ENCODE data around the gene CABP1.
"Not testable (repeated sequence)": the region's sequence is repeated elsewhere in the genome, so short reads cannot be mapped to it uniquely, and the experiment has no call there.

CABP1 gene

DNA sequence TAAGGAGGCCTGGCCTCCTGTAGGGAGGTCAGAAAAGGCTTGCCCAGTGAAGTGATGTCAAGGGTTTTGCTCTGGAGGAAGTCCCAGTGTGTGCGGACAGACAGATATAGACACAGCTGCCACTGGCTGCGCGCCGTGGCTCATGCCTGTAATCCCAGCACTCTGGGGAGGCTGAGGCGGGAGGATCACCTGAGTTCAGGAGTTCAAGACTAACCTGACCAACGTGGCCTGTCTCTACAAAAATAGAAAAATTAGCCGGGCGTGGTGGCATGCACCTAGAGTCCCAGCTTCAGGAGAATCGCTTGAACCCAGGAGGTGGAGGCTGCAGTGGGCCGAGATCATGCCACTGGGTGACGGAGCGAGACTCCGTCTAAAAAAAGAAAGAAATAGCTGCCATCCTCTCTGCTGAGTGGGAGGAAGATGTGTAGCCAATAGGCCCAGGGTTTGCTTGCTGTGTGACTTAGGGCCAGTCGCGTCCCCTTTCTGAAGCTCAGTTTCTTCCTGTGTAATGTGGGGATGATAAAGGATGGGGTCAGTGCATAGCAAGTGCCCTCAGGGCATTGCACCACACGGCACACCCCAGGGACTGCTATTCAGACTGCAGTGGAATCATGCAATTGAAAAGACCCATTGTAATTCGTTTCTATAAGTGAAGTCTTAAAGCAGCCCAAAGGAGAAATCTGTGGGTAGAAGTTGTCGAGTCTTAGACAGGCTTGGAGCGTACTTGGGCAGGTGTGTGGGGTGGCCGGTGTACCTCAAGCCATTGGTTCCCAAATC, 27.9 kb downstream of the CABP1 start:
- no peak for DNase-seq

DNA sequence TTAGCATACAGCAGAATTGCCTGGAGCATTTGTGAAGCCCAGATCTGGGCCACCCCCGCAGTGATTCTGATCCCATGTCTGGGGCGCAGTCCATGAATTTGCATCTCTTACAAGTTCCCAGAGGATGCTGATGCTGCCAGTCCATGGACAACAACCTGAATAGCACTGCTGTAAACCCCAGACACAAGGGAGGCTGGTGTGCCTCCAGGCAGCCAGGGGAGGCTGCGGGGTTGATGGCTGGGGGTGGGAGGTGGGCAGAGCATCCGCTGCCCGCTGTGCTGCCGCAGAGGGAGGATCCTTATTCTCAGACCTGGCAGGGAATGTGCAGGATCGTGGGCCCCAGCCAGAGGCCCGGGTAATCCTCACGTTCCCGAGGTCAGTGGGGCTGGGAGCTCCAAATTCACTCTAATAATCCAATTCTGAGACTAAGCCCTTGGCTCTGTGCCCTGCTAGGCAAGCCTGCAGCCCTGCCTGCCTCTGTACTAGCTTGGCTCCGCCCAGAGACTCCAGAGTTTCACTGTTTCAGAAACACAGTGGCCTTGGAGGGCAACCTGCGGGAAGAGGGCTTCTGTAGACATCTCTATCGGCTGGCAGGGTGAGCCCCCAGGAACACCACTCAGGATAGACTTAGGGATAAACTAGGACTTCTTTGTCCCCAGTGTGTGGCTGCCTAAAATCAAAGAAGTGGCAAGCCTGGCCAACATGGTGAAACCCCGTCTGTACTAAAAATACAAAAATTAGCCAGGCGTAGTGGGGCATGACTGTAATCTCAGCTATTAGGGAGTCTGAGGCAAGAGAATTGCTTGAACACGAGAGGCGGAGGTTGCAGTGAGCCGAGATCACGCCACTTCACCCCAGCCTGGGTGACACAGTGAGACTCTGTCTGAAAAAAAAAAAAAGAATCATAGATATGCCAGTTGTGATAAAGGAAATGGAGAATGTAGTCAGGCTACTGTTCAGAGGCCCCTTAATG, 28.7 kb downstream of the CABP1 start:
- peak; percentile 14 for DNase-seq

DNA sequence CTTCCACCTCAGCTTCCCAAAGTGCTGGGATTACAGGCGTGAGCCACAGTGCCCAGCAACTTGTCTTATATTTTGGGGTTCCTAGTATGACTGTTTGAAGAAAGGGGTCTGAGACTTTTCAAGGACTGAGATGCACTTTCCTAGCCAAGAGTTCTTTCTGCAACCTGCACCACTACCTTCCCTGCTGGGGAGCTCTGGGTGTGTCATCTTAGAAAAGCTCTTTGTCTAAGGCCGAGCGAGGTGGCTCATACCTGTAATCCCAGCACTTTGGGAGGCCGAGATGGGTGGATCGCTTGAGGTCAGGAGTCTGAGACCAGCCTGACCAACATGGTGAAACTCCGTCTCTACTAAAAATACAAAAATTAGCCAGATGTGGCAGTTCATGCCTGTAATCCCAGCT, 29.8 kb downstream of the CABP1 start:
- DNase-seq, result not testable (repeated sequence)

DNA sequence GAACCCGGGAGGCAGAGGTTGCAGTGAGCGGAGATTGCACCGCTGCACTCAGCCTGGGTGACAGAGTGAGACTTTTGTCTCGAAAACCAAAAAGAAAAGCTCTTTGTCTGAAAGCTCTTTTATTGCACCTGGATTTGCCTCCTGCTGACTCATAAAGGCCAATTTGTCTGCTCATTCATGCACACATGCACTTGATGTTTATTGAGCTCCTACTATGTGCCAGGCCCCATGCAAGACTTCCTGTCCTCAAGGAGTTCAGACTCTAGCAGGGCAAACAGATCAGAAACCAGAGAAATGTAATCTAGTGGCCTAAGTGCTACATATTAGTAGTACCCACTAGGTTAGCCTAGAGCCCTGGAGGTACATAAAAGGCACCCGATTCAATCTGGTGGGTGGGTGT, 30.2 kb downstream of the CABP1 start:
- no peak for DNase-seq

DNA sequence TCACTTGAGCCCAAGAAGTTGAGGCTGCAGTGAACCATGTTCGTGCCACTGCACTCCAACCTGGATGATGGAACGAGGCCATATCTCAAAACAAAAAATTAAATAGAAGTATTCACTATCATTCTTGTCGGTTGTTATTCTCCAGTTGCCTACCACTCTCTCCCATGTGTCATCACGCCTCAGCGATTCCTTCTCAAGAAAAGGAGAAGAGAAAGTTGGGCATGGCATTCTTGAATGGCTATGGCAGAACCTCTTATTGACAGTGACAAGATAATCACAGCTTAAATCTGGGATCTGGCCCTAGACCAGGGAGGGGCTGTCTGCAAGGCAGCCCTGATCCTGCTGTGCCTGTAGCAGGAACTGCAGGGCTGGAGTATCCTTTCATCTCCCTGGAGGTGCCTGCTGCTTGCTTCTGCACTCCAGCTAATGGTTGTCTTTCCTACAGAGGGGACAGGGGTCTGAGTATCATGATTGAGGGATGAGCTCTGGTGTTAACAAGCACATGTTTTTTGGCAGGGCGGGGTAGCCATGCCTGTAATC, 33.7 kb downstream of the CABP1 start:
- DNase-seq, result no peak

DNA sequence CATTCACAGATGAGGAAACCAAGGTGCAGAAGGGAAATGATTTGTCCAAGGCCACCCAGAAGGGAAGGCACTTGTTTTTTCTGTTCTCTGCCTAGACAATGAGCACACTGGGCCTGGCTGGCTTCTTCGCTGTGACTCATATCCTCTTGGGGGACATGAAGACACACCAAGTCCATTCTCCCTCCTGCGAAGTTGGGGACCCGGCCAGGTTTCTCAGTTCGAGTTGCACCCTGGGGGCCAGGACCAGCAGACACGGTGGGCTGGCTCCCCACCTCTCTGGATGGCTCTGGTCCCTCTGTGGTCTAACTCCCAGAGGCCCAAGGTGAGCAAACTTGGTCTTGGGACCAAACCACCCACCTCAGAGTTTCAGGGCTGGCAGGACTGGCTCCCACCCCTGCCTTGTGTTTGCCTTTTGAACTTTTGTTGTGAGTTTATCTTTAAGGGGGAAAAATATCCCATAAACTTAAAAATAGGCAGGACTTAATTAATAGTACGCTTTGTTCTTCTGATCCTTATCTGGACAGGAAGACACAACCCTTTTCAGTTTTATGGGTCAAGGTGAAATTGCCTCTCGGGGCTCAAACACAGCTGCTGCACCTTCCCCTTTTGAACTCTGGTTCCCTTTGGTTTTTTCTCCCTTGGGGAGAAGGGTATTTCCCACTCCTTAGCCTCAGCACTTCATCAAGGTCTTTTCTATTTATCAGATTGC, 37.5 kb downstream of the CABP1 start:
- DNase-seq, result no peak

DNA sequence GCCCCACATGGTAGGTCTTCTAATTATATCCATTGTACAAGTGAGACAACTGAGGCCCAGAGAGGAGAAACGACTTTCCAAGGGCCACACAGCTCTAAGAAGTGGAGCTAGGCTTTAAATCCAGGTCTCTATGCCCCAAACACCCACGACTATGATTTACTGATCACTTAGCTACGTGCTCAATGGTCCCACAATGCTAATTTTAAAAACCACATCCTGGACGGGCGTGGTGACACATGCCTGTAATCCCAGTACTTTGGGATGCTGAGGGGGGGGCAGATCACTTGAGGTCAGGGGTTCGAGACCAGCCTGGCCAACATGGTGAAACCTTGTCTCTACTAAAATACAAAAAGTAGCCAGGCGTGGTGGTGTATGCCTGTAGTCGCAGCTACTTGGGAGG, 38.1 kb downstream of the CABP1 start:
- no peak for DNase-seq

DNA sequence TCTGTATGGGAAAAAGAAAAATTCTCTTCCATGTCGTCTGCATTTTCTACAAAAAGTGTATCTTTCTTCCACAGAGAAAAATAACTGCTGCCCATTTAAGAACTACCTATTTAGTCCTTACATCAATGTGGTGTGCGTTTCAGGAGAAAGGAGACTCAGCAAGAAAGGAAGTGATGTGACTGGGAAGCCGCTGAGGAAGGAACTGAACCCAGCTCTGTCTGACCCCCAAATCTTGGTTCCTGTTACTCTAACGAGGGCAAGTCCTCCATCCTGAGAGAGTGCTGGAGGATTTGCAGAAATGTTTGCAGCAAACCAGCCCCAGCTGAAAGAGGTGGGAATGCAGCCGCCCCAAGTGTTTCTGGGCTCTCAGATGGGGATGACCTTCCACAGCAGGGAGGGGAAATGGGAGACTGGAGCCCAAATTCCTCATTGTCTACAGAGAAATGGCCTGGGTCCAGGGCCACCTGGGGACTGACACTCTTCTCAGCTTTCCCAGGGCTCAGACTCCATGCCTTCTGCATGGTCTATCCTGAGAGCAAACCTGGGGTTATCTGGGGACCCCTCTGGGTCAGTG, 39.8 kb downstream of the CABP1 start:
- no peak for DNase-seq

DNA sequence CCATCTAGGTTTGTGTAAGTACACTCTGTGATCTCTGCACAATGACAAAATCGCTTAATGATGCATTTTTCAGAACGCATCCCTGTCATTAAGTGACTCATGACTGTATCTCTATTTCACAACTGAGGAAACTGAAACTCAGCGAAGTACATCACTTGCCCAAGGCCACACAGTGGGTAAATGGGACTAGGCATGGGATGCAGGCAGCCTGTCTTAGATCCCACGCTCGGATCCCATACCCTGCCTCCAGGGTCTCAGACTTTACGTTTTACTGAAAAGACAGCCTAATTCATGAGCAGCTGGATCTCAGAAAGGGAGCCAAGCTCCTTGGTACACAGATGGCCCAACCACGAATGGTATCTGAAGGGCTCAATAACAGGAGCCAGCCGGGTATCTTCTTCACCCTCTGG, 44.1 kb downstream of the CABP1 start:
- no peak for DNase-seq

DNA sequence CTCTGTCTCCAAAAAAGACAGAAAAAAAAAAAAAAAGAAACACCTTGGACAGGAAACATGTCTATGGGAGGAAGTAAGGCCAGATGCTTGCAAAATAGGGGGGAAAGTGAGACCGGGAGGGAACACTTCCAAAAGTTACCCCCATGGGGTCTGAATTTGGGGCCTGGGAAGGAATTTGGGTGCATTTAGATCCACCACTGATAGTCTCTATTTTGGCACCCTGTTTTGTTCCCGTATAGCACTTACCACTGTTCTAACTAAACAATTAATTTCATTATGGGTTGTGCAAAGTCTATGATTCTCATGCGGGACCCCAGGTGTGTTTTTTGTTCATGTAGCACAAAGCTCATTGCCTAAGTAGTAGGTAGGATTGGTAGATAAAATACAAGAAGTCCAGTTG, 45.1 kb downstream of the CABP1 start:
- no peak for DNase-seq

DNA sequence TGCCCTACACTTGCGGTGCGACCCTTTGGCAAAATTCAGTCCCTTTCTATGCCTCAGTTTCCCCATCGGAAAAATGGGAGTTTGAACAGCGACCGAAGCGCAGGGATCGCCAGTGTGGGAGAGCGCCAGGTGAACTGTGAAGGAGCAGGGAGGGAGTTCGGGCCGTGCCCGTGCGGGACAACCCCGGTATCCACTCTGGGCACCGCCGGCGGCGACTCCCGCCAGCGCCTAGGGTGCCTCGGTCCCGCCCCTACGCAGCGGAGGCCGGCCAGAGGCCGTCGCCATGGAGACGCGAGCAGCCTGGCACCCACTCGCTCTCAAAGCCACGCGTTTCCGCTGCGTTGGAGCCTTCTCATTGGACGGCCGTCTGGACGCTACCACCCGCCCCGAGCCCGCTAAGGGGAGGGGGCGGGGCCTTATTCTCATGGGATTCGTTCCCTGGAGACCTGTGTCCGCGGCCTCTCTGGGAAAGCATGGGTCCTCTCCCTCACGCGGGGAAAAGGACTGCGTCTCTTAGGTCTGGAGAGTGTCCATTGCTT, 45.8 kb downstream of the CABP1 start:
- peak; percentile 94 for DNase-seq

DNA sequence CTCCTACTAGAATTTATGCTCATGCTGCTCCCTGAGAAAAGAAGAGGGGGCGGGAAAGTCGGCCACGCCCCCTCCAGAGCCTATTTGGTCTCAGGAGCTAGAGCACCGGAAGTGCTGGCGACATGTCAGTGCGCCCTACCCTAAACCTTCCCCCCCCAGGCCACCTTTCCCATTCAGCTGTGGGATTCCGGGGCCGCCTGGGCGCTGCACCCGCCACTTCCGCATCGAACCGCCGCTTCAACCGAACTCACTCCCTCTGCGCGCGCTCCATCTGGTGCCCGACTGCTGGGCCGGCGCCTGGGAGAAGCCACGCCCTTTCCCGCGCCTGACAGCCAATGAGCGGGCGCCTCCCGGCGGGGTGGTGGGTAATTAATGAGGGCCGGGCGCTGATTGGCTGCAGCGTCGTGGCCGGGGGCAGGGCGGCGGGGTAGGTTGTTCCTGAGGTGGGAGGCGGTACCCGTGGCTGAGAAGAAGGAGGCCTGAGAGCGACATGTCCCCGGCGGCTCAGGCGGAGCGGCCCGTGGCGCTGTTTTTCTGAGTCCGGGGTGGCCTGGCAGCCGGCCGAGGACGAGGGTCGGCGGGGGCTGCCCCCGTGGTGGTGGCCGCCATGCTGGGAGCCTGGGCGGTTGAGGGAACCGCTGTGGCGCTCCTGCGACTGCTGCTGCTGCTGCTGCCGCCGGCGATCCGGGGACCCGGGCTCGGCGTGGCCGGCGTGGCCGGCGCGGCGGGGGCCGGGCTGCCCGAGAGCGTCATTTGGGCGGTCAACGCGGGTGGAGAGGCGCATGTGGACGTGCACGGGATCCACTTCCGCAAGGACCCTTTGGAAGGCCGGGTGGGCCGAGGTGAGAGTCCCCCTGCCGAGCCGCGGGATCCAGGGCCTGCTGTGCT, 46.5 kb downstream of the CABP1 start, which contains the start of gene MLEC:
Gene MLEC, plus strand, starts transcription at position 460 of the 888 bp plus-strand sequence. Its CDS starts 148 bp downstream, at position 608.
- DNase-seq, result peak; percentile 98

DNA sequence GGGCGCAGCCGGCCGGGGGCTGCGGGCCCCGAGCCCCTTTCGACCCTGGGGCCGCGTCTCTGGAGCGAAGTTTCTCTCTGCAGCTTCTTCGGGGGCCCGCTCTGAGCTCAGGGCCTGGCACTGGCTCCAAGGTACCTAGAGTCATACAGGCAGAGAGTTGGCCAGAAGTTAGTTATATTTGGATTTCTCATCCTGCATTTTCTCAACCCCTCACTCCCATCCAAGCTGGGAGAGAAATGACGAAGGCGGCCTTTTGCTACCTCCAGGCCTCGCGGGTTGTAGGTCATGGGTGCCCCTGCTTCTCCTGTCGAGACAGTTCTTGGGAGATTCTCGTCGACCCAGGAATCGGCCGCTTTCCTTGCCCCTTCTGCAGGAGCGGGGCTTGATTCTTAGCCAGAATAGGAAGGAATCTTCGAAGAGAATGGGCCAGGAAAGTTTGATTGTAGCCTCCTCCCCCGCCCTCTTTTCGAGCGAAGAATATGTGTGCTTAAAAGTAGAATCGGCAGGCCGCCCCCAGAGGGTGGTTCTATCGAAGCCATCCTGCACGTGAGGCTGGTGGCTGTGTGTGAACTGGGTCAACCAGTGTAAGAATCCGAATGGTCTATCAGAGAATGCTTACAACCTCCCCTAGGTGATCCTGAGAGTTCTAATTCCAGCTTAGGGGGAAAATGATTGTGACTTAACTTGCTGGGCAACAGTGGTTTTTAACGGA, 47.3 kb downstream of the CABP1 start:
- DNase-seq, result no peak

DNA sequence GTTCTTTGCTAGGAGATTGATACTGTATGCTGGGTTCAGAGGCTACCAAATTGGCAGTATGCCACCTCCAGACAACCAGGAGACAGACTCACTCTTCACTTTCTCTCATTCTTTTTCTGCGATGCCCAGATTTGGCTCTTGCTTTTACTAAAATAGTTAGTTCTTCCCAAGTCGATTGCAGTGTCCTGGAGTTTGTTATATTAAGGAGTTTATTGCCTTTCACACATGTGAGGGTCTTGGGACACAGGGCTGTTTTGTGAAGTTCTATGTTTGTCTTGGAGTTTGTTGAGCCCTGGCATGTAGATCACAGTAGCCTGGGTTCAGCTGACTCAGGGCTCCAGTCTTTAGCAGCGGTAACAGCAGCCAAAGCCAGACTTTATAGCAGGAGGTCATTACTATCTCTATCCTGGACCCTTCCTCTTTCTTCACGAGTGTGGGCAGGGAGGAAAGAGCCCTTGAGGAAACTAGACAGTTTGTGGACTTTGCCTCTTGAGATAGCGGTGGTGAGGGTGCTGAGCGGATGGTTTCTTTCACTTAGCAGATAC, 48.2 kb downstream of the CABP1 start:
- no peak for DNase-seq

DNA sequence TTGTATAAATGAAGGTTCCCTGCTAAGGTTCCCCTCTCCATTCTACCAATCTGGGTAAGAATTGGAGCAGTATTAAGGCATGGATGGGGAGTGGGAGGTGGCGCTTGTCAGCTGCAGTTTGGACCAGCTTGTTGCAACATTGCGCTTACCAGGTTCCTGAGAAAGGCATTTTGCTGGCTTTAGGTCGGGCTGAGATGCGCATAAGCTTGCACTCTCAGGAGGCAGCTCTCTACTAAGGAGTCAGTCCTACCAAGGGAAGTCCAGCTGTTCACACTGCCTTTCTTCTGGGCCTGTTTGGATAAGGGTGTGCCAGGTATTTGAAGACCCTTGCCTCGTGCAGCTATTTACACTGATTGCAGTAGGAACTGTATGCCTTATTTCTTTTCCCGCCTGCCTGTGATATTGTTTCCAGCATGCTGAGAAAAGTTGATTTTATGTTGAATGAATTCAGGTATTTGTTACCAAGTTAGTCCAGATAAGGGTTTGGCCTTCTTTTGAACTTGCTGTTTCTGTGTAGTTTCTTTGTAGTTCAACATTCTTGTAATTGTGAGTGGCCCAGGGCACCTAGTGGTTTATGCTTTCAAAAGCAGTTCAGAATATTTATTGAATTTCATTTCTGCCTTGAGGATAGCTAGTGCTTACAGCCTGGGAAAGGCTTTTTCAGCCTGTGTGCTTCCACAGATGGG, 49.1 kb downstream of the CABP1 start:
- no peak for DNase-seq

DNA sequence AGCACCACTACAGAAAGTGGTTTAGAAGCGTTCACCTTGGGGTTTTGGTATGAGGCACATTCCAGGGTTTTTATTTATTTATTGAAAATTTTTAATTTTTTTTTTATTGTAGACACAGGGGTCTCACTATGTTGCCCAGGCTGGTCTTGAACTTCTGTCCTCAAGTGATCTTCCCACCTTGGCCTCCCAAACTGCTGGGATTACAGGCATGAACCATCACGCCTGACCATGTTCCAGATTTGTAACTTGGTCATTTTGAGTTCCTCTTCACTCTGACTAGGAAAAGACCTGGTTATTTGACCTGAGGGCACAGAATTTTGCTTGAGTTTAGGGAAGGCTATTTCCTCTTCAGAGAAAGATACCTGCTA, 49.6 kb downstream of the CABP1 start:
- DNase-seq, result no peak

DNA sequence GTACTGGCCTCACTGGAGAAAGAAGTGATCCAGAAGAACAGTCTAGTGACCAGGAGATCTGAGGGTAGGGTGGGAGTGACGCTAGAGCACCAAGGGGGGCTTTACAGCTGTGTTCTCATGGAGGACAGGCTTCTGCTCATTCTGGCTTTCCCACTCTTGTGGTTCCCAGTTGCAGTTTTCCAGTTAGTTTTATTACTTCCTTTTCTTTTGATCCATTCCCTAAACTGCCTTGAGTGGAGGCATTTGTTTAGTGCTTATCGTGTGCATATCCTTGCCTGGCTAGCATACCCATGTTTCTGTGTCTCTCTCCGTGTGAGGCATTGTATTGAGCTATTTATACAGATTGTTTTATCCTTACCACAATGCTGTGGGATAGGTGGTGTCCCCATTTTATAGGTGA, 50.6 kb downstream of the CABP1 start:
- DNase-seq, result no peak

DNA sequence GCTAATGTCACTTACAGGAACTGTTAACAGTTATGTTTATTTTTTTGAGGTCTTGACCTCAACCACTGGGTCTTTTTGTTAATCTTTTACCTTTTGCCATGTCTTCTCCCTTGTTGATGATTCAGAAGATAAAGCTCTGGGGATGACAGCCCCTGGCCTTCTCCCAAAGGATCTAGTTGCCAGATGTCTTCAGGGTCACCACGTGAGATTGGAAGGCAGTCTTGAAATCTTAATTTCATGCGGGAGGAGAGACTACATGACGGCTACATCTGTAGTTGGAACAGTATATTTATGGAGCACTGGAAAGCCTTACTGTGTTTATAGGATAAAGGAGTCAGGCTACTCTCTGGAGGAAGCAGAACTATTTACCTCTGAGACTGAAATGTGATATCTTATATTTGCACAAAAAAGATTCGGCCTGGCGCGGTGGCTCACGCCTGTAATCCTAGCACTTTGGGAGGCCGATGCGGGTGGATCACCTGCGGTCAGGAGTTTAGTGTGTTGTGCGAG, 52.2 kb downstream of the CABP1 start:
- DNase-seq, result peak; percentile 11

DNA sequence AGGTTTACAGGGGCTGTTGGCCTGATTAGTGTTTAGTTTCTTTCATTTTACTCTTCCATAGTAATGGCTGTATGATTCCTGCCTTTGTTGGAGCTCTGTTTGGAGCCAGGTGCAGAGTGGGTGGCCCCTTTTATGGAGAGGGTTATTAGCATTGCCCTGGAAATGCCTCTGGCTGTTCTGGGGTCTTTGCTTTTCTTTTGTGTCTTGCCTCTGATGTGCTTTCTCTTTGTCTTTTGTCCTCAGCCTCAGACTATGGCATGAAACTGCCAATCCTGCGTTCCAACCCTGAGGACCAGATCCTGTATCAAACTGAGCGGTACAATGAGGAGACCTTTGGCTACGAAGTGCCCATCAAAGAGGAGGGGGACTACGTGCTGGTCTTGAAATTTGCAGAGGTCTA, 53.4 kb downstream of the CABP1 start:
- no peak for DNase-seq
